Effector memory CD8-positive, alpha-beta T cell (primary cell): Measurements from ENCODE around the gene HMX3.

Experiments
- ATAC-seq: fragments of 150-1000 bp; cut with Tn5 transposase; replicated peaks from 2 replicates; pipeline ENCODE4 v1.10.0; 2021; ENCODE audit warnings: mild to moderate bottlenecking, moderate library complexity
- DNase-seq, 3 experiments: peaks; one replicate each; pipeline ENCODE4 v3.0.0; 2021
- H3K27ac Mint-ChIP-seq, 2 donors: one replicate each; pipeline ENCODE4 v1.8.0; 2022; ENCODE audit warnings: mild to moderate bottlenecking in 2 of 2, mixed read lengths in 2 of 2, moderate library complexity in 2 of 2
- H3K27me3 Mint-ChIP-seq, 2 donors: one replicate each; pipeline ENCODE4 v1.8.0; 2022; ENCODE audit warnings: mixed read lengths in 2 of 2
- H3K36me3 Mint-ChIP-seq: one replicate; pipeline ENCODE4 v1.8.0; 2022; ENCODE audit warnings: mild to moderate bottlenecking, moderate library complexity, mixed read lengths; ENCODE audit not compliant: insufficient read depth
- H3K4me1 Mint-ChIP-seq, 2 donors: one replicate each; pipeline ENCODE4 v1.8.0; 2022; ENCODE audit warnings: low read depth in 2 of 2, mixed read lengths in 2 of 2
- H3K4me3 Mint-ChIP-seq, 2 donors: one replicate each; pipeline ENCODE4 v1.8.0; 2022; ENCODE audit warnings: mild to moderate bottlenecking in 2 of 2, mixed read lengths in 2 of 2, moderate library complexity in 2 of 2
- H3K9me3 Mint-ChIP-seq, 2 donors: one replicate each; pipeline ENCODE4 v1.8.0; 2022; ENCODE audit warnings: mixed read lengths in 2 of 2

HMX3 gene

DNA sequence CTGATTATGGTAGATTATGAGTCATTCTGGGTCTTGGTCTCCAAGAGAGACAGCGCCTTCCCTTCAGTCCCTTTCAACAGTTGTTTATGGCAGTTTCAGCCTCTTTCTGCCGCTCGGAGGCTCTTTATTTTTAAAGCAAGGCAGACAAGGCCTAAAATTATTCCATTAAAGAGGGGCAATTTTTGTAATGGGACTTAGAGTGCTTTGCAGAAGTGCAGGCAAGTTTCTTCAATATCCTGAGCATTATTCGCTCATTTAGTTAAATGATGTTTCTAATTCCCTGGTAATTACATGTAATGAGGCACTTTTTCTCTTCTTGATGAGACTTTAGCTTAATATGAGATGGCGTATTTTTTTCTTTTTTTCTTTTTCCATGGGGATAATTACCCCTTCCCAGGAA, 52.0 kb downstream of the HMX3 start:
- ATAC-seq: no peak
- no peak overlapping the region for H3K4me3 Mint-ChIP-seq
- no peak overlapping the region for H3K27ac Mint-ChIP-seq
- peaks cover 9 to 16% of the 10 kb centered on the region in 2 donors for H3K4me1 Mint-ChIP-seq
- no peaks in the 10 kb centered on the region for H3K27me3 Mint-ChIP-seq
- H3K36me3 Mint-ChIP-seq: peaks cover 13% of the 10 kb centered on the region
- no peak for DNase-seq
- H3K9me3 Mint-ChIP-seq: no peaks in the 10 kb centered on the region
